Caco-2 (cell line): ENCODE results near the gene DUOXA1. TPM values are rescaled to one million over a fixed set of nuclear protein-coding genes. Genes with fewer than 3 reads are reported as not detected.

Source experiments
- BruUV-seq: library from RNA; stranded (reverse); fragments of 400-500 nt; replicated peaks from 2 replicates; lab custom pipeline; 2021; lab: Mats Ljungman, UMichigan
- CTCF ChIA-PET: fragments of 300-600 bp; sonication (Branson Sonifier 250); formaldehyde crosslinking; loops from one replicate; lab custom pipeline; 2022; ENCODE audit warnings: antibody characterized with exemption; lab: Charles Lee
- POLR2A ChIA-PET: fragments of 300-600 bp; sonication (Branson Sonifier 250); formaldehyde crosslinking; loops from one replicate; lab custom pipeline; 2022; ENCODE audit warnings: antibody characterized with exemption; lab: Charles Lee
- DNase-seq, 2 experiments: peaks; one replicate each; pipeline versions ENCODE4 v3.0.0 to v3.0.0-alpha.2; 2020 to 2022
- H3K27me3 ChIP-seq: replicated peaks from 2 replicates; pipeline ENCODE4 v1.6.0; 2011; ENCODE audit warnings: low read length; ENCODE audit not compliant: control insufficient read depth, insufficient read depth
- H3K36me3 ChIP-seq: 2 replicates; pipeline ENCODE4 v1.5.1; 2011; ENCODE audit warnings: low read length; ENCODE audit not compliant: control insufficient read depth, insufficient read depth
- H3K4me1 ChIP-seq: fragments of 250-450 bp; sonication (Bioruptor Pico); 2 replicates; pipeline ENCODE4 v1.5.1; 2020; ENCODE audit warnings: mild to moderate bottlenecking
- H3K4me3 ChIP-seq: 2 replicates; pipeline ENCODE4 v1.5.1; 2011; ENCODE audit warnings: low read depth, mild to moderate bottlenecking, control low read depth, low read length
- H3K9me3 ChIP-seq: fragments of 250-450 bp; sonication (Bioruptor Pico); 2 replicates; pipeline ENCODE4 v1.5.1; 2020; ENCODE audit warnings: mild to moderate bottlenecking, moderate library complexity
- H3K27ac Mint-ChIP-seq: one replicate; pipeline ENCODE4 v1.8.0; 2022; ENCODE audit warnings: mixed read lengths; ENCODE audit not compliant: unreplicated experiment
- H3K27me3 Mint-ChIP-seq: one replicate; pipeline ENCODE4 v1.8.0; 2022; ENCODE audit warnings: mixed read lengths; ENCODE audit not compliant: insufficient read depth, unreplicated experiment
- H3K36me3 Mint-ChIP-seq: one replicate; pipeline ENCODE4 v1.8.0; 2022; ENCODE audit warnings: mild to moderate bottlenecking, mixed read lengths; ENCODE audit not compliant: insufficient read depth, unreplicated experiment
- H3K4me1 Mint-ChIP-seq: one replicate; pipeline ENCODE4 v1.8.0; 2022; ENCODE audit warnings: low read depth, mixed read lengths; ENCODE audit not compliant: unreplicated experiment
- H3K4me3 Mint-ChIP-seq: one replicate; pipeline ENCODE4 v1.8.0; 2022; ENCODE audit warnings: mild to moderate bottlenecking, moderate library complexity, mixed read lengths; ENCODE audit not compliant: unreplicated experiment
- H3K9me3 Mint-ChIP-seq: one replicate; pipeline ENCODE4 v1.8.0; 2022; ENCODE audit warnings: mixed read lengths; ENCODE audit not compliant: unreplicated experiment
- intact Hi-C: fragments of 100-400 bp; cut with micrococcal nuclease; formaldehyde crosslinking; loops from one replicate; pipeline ENCODE4 v1.10.0; 2022; ENCODE audit not compliant: unreplicated experiment
- total RNA-seq: library from RNA; stranded (reverse); gene quantifications from 2 replicates; pipeline ENCODE4 v1.2.3, GENCODE V29; 2022
- TF ChIP-seq, protein P1 (sequence below), 2 experiments: fragments of 200-600 bp in 1 of 2; IDR thresholded peaks; 1 replicate in 1 of 2; 2 replicates in 1 of 2; pipeline versions ENCODE4 v1.5.1 to v1.8.0; 2011 to 2022; ENCODE audit warnings: antibody characterized with exemption in 1 of 2, control low read depth in 1 of 2, inconsistent platforms in 1 of 2, low read depth in 1 of 2, low read length in 1 of 2, mild to moderate bottlenecking in 1 of 2, moderate library complexity in 1 of 2; ENCODE audit not compliant: insufficient read depth in 1 of 2, severe bottlenecking in 1 of 2, unreplicated experiment in 1 of 2

The DUOXA1 gene
- total RNA-seq, 1 experiment from 2014 or later, result not detected

DNA sequence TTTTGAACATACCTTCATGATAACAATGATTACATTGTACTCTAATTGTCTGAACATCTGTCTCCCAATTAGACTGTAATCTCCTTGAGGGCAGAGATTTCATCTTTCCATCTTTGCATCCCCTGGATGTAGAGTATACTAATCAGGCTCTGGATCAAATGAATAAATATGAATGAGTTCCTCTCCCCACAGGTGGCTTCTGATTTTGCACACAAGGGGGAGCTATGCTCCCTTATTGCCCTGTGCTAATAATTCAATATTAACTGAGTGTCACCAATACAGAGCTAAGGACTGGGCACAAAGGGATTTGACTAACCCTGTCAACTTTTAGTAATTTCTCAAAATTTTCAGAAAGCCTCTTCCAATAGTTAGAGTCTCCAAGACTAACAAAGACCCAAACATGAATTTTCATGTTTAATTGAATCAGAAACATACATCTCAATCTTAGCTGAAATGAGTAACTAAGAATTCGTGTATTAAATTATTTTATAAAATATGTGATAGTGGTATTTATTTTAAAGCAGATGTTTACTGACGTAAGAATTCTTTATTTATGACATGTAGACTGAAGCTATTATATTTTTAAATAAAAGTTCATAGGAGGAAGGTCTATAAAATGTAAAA is 3.0 kb downstream of the DUOXA1 start:
- DNase-seq, result peak in 1 of 2 experiments; percentile 29
- no peaks in the 10 kb centered on the region for H3K9me3 ChIP-seq
- no TSS peak for BruUV-seq
- POLR2A ChIA-PET, result no interaction called here
- peaks cover 25% of the 10 kb centered on the region for H3K4me1 Mint-ChIP-seq
- no peaks in the 10 kb centered on the region for H3K36me3 Mint-ChIP-seq
- TF ChIP-seq, protein P1, sequence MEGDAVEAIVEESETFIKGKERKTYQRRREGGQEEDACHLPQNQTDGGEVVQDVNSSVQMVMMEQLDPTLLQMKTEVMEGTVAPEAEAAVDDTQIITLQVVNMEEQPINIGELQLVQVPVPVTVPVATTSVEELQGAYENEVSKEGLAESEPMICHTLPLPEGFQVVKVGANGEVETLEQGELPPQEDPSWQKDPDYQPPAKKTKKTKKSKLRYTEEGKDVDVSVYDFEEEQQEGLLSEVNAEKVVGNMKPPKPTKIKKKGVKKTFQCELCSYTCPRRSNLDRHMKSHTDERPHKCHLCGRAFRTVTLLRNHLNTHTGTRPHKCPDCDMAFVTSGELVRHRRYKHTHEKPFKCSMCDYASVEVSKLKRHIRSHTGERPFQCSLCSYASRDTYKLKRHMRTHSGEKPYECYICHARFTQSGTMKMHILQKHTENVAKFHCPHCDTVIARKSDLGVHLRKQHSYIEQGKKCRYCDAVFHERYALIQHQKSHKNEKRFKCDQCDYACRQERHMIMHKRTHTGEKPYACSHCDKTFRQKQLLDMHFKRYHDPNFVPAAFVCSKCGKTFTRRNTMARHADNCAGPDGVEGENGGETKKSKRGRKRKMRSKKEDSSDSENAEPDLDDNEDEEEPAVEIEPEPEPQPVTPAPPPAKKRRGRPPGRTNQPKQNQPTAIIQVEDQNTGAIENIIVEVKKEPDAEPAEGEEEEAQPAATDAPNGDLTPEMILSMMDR (IDR thresholded peaks at IDR 0.05; ENCODE audit: insufficient read depth in 1 of 2, low read depth in 1 of 2, low read length in 1 of 2, severe bottlenecking in 1 of 2, unreplicated experiment in 1 of 2), result peak; percentile 30 to 63
- no peaks in the 10 kb centered on the region for H3K27me3 Mint-ChIP-seq
- H3K27ac Mint-ChIP-seq, result no peak overlapping the region
- no peak overlapping the region for H3K4me3 ChIP-seq
- H3K4me3 Mint-ChIP-seq, result no peak overlapping the region
- peaks cover 12% of the 10 kb centered on the region for H3K9me3 Mint-ChIP-seq
- intact Hi-C loops, result no loop called here
- CTCF ChIA-PET, result interaction anchor here (0.7 to 1.7 kb wide), 7 partner anchors 8 to 41 kb away, joined by 3 to 10 read pairs (median 4); no protein-coding TSS in a partner anchor
- no peaks in the 10 kb centered on the region for H3K36me3 ChIP-seq
- H3K27me3 ChIP-seq, result no peaks in the 10 kb centered on the region
- H3K4me1 ChIP-seq, result peaks cover 17% of the 10 kb centered on the region; the same call in 1 of the 2 replicates

GRCh38 chr15:45123397-45123796 is 6.3 kb downstream of the DUOXA1 start:
- H3K27me3 ChIP-seq, result no peaks in the 10 kb centered on the region
- H3K36me3 ChIP-seq, result no peaks in the 10 kb centered on the region
- CTCF ChIA-PET, result interaction anchor here (0.8 to 1.5 kb wide), 4 partner anchors 9 to 75 kb away, joined by 3 to 5 read pairs (median 4); partner anchors contain the start of genes DUOX2 and DUOXA2
- DNase-seq, result peak in 1 of 2 experiments; percentile 46
- H3K27ac Mint-ChIP-seq, result no peak overlapping the region
- POLR2A ChIA-PET, result no interaction called here
- no TSS peak for BruUV-seq
- H3K27me3 Mint-ChIP-seq, result no peaks in the 10 kb centered on the region
- peaks cover 17% of the 10 kb centered on the region; the same call in 1 of the 2 replicates for H3K4me1 ChIP-seq
- no peak overlapping the region for H3K4me3 Mint-ChIP-seq
- peaks cover 28% of the 10 kb centered on the region for H3K4me1 Mint-ChIP-seq
- H3K36me3 Mint-ChIP-seq, result no peaks in the 10 kb centered on the region
- TF ChIP-seq, protein P1 (IDR thresholded peaks at IDR 0.05; ENCODE audit: insufficient read depth in 1 of 2, low read depth in 1 of 2, low read length in 1 of 2, severe bottlenecking in 1 of 2, unreplicated experiment in 1 of 2), result no peak
- H3K4me3 ChIP-seq, result no peak overlapping the region
- H3K9me3 ChIP-seq, result no peaks in the 10 kb centered on the region
- intact Hi-C loops, result no loop called here
- peaks cover 12% of the 10 kb centered on the region for H3K9me3 Mint-ChIP-seq

DNA sequence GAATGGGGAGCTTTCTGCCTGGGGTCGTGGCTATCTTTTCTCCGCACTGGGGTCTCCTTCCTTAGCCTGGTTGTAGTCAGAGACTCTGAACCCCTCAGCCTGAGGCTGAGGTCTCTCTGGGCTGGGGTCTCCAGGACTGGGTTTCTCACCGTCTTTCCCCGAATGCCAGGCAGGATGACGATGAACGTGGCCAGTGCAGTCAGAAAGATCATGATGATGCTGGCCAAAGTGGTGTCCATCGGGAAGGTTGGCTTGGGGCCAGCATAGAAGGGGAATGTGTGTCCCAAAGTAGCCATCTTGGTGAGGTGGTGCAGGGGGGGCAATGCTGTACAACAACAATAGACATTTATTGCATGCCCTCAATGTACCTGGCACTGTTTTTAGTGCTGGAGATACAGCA is 7.0 kb downstream of the DUOXA1 start:
- Mint-ChIP-seq H3K4me3 (no peak overlapping the region), H3K27ac (no peak overlapping the region), H3K36me3 (peaks cover 5% of the 10 kb centered on the region), H3K9me3 (peaks cover 12% of the 10 kb centered on the region), H3K27me3 (no peaks in the 10 kb centered on the region), H3K4me1 (peaks cover 34% of the 10 kb centered on the region)
- intact Hi-C loops, result no loop called here
- ChIA-PET POLR2A (no interaction called here), CTCF (interaction anchor here (0.6 to 1.5 kb wide), 4 partner anchors 8 to 40 kb away, joined by 3 to 5 read pairs (median 4); partner anchors contain the start of genes DUOX2 and DUOXA2)
- Histone ChIP-seq H3K27me3 (no peaks in the 10 kb centered on the region), H3K4me3 (no peak overlapping the region), H3K4me1 (peaks cover 19% of the 10 kb centered on the region; the same call in 1 of the 2 replicates), H3K9me3 (no peaks in the 10 kb centered on the region), H3K36me3 (no peaks in the 10 kb centered on the region)
- TF ChIP-seq, protein P1 (IDR thresholded peaks at IDR 0.05; ENCODE audit: insufficient read depth in 1 of 2, low read depth in 1 of 2, low read length in 1 of 2, severe bottlenecking in 1 of 2, unreplicated experiment in 1 of 2), result no peak
- DNase-seq, result no peak
- no TSS peak for BruUV-seq
